ENCODE measurements around the gene TTC38.
A peak's percentile ranks its signal among the peaks of the same experiment; 100 is the strongest.

TTC38 gene

GRCh38 chr22:46337870-46338269, 70.1 kb downstream of the TTC38 start:
- Histone ChIP-seq H3K27ac (replicated peaks) (no peak overlapping the region), H3K4me3 (replicated peaks; ENCODE audit: insufficient read depth, low read length) (no peak overlapping the region), H3K27me3 (ENCODE audit: insufficient read depth, poor library complexity, severe bottlenecking) (no peaks in the 10 kb centered on the region)
- no peak for DNase-seq (ENCODE audit: low read depth in 1 of 2, low spot score in 1 of 2)
- TF ChIP-seq CTCF (IDR thresholded peaks at IDR 0.05; ENCODE audit: insufficient read depth, low read length), result no peak
- TF ChIP-seq GABPA (IDR thresholded peaks at IDR 0.05; ENCODE audit: low read depth), result no peak
- TF ChIP-seq REST (IDR thresholded peaks at IDR 0.05; ENCODE audit: insufficient replicate concordance, low read depth), result peak; percentile 82

GRCh38 chr22:46338636-46339035, 70.8 kb downstream of the TTC38 start:
- DNase-seq (ENCODE audit: low read depth in 1 of 2, low spot score in 1 of 2), result no peak
- TF ChIP-seq REST (IDR thresholded peaks at IDR 0.05; ENCODE audit: insufficient replicate concordance, low read depth), result no peak
- TF ChIP-seq GABPA (IDR thresholded peaks at IDR 0.05; ENCODE audit: low read depth), result no peak
- no peak for TF ChIP-seq CTCF (IDR thresholded peaks at IDR 0.05; ENCODE audit: insufficient read depth, low read length)
- TF ChIP-seq SPI1 (IDR thresholded peaks at IDR 0.05; ENCODE audit: borderline replicate concordance, low read depth), result no peak
- no peak for TF ChIP-seq POLR2AphosphoS5 (IDR thresholded peaks at IDR 0.05; ENCODE audit: low read depth)

GRCh38 chr22:46339956-46340355, 72.1 kb downstream of the TTC38 start:
- no peak for TF ChIP-seq SPI1 (IDR thresholded peaks at IDR 0.05; ENCODE audit: borderline replicate concordance, low read depth)
- no peak for TF ChIP-seq GABPA (IDR thresholded peaks at IDR 0.05; ENCODE audit: low read depth)
- TF ChIP-seq REST (IDR thresholded peaks at IDR 0.05; ENCODE audit: insufficient replicate concordance, low read depth), result no peak
- no peak for TF ChIP-seq POLR2AphosphoS5 (IDR thresholded peaks at IDR 0.05; ENCODE audit: low read depth)
- DNase-seq (ENCODE audit: low read depth in 1 of 2, low spot score in 1 of 2), result no peak
- Histone ChIP-seq H3K4me3 (replicated peaks; ENCODE audit: insufficient read depth, low read length) (no peak overlapping the region), H3K27ac (replicated peaks) (no peak overlapping the region), H3K27me3 (ENCODE audit: insufficient read depth, poor library complexity, severe bottlenecking) (no peaks in the 10 kb centered on the region)

More at GRCh38 chr22:46338636-46339035, 70.8 kb downstream of the TTC38 start:
- no peak overlapping the region for H3K27ac ChIP-seq (replicated peaks)
- H3K27me3 ChIP-seq (ENCODE audit: insufficient read depth, poor library complexity, severe bottlenecking), result no peaks in the 10 kb centered on the region
- no peak overlapping the region for H3K4me3 ChIP-seq (replicated peaks; ENCODE audit: insufficient read depth, low read length)

- Histone ChIP-seq H3K27me3 (ENCODE audit: insufficient read depth, poor library complexity, severe bottlenecking) (no peaks in the 10 kb centered on the region), H3K4me3 (replicated peaks; ENCODE audit: insufficient read depth, low read length) (no peak overlapping the region), H3K27ac (replicated peaks) (no peak overlapping the region)
- TF ChIP-seq SPI1 (IDR thresholded peaks at IDR 0.05; ENCODE audit: borderline replicate concordance, low read depth) (no peak), POLR2AphosphoS5 (IDR thresholded peaks at IDR 0.05; ENCODE audit: low read depth) (no peak), CTCF (IDR thresholded peaks at IDR 0.05; ENCODE audit: insufficient read depth, low read length) (no peak), GABPA (IDR thresholded peaks at IDR 0.05; ENCODE audit: low read depth) (no peak)
- DNase-seq (ENCODE audit: low read depth in 1 of 2, low spot score in 1 of 2), result no peak
Observed at GRCh38 chr22:46340676-46341075, 72.9 kb downstream of the TTC38 start.

All from HL-60 (cell line).